GM21526 (cell line): ENCODE data around the gene NOVA2.

Experiments
- ATAC-seq: cut with Tn5 transposase; IDR thresholded peaks from one replicate; pipeline ENCODE4 v1.9.1; 2021; ENCODE audit warnings: moderate library complexity; ENCODE audit not compliant: unreplicated experiment, low FRiP score

The NOVA2 gene

DNA sequence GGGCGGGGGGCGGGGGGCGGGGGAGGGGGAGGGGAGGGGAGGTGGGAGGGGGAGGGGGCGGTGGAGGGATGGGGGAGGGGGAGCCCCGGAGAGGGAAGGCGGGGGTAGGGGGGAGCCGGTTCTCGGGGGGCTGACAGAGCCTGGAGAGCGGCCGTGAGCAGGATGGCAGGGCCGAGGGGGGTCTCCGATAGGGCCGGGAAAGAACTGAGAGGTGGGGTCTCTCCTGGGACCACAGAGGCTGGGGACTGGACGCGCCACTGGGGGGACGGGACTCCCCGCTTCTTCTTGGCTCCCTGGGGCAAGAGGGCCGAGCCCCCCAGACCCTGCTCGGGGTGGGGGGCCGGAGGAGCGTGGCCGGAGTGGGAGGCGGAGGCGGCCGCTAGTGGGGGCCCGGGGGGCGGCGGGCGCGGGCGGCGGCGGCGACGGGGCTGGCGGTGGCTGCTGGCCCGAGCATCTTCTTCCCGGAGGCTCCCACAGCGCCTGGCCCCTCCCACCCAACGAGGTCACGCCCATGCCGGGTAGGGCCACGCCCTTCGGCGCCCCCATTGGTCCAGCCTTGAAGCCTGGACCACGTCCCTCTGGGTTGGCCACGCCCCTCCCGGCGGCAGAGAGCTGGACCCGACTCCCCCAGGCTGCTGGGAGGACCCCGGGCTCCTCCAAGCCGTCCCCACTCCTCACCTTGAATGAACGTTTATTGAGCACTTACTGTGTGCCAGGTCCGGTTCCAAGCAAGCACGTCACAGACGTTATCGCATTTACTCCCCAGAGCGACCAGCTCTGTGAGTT is at the start of gene NOVA2:
Gene NOVA2 (minus strand): TSS at position 313 of the 786 bp plus-strand sequence. CDS start 514 bp downstream, outside the sequence.
- ATAC-seq = no peak

GRCh38 chr19:46023311-46023779 is 49.7 kb upstream of the NOVA2 start:
- ATAC-seq = no peak

- no peak for ATAC-seq
Measured at GRCh38 chr19:46022431-46023310, 49.0 kb upstream of the NOVA2 start, which contains the start of gene PGLYRP1. Gene PGLYRP1, minus strand, starts transcription at chr19:46023053. Its CDS starts 32 bp downstream, at chr19:46023021.

DNA sequence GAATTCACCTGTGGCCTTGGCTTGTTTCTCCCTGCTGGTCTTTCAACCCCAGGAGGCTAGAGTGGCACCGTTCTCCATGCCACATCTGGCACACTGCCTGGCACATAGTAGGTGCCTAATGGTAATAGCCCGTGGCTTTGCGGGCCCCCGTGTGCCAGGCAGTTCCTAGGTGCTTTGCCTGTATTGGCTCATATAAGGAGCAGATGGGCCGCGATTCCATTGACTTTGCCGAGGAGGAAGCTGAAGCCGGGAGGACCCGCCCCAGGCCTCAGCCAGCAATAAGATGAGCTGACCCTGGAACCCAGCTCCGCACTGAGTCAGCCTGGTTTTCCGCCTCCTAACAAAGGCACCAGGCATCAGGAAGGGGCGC is 48.4 kb upstream of the NOVA2 start:
- ATAC-seq = no peak

DNA sequence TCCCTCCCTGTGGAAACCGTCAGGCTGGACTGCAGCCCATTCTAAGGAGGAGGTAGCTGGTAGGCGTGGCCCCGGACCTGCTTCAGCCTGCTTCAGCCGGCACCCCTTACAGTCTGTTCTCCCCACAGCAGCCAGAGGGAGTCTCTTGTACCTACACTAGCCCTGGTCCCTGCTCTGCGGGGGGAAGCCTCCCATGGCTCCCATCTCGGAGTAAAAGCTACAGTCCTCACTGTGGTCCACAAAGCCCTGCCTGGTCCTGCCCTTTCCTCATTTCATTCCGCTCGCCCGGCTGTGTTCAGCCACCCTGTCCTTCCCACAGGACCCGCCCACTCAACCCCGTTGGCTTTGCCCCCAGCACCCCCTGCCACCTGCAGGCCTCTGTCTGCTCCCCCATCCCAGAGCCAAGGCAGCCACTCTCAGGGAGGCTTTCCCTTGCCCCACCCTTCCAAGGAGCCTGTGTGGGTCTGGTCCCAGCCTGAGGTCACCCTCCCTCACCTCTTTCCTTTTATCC is 47.9 kb upstream of the NOVA2 start:
- ATAC-seq = no peak

- ATAC-seq = no peak
Measured at GRCh38 chr19:46020819-46021125, 47.1 kb upstream of the NOVA2 start.

DNA sequence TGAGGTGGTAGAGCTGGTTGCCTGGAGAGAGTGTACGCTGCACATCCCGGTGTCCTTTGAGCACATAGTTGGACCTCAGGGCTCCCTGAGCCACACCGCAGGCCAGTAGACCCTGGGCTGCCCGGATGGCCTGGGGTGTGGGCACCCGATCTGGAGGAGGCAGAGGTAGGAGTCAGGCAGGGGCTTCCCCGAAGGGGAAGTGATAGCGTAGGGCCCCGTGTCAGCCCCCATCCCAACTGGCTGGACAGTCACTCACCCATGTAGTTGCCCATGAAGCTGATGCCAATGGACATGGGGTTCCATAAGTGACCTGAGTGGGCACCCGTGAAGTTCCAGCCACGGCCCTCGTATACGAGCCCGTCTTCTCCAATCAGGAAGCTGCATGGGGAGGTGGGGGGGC is 45.6 kb upstream of the NOVA2 start:
- ATAC-seq = no peak

- no peak for ATAC-seq
Measured at GRCh38 chr19:46018729-46019251, 45.1 kb upstream of the NOVA2 start.

- ATAC-seq = no peak
Measured at GRCh38 chr19:46017874-46018675, 44.4 kb upstream of the NOVA2 start.

GRCh38 chr19:46017095-46017429 is 43.4 kb upstream of the NOVA2 start:
- no peak for ATAC-seq

GRCh38 chr19:46016426-46017094 is 42.9 kb upstream of the NOVA2 start:
- ATAC-seq = peak; percentile 52

DNA sequence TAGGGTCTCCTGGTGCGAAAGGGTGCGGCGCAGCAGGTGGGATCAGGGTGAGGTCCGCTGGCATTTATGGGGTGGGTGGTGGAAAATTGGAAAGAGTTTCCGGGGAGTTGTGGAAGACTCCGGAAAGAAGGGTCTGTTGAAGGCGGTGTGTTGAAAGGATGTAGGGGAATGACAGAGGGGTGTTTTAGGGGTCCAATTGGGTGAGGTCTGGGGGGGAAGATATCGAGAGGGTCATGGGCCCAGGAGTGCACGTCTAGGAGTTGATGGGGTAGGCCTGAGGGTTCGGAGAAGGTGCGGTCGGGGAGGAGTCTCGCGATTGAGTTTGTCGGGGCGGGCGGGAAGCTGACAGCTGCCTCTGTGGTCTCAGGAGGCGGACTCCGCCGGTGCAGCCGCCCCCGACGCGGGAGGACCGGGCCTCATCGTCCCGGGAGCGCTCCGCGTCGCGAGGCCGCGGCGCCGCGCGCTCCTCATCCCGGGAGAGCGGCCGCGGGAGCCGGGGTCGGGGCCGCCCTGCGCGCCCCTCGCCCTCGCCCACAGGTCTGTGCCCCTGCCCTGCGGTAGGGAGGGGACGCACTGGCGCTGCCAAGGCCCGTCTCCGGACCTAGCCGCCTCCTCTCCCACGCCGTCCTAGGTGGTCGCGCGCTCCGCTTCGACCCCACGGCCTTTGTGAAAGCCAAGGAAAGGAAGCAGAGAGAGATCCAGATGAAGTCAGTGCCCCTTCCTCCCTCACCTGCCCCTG is 42.2 kb upstream of the NOVA2 start:
- ATAC-seq = no peak

- no peak for ATAC-seq
Measured at GRCh38 chr19:46014941-46015686, 41.4 kb upstream of the NOVA2 start.

DNA sequence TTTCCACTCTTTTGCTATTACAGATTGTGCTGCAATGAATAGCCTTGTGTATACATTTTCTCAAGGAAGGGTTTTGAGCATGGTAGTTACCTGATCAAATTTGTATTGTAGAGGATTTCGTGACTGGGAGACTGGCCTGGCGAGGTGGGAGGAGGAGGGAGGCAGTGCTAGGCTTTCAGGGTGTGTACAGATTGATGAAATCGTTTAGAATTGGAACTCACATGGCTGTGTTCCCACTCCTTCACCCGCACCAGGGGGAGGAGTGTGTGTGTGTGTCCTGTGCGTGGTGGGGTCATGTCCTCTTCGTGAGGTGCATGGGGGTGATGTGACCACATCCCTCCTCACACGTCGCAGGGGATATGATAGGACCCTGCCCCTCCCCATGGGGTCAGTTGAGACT is 40.9 kb upstream of the NOVA2 start:
- ATAC-seq = no peak

GRCh38 chr19:46009530-46010510 is 36.2 kb upstream of the NOVA2 start:
- ATAC-seq = no peak

DNA sequence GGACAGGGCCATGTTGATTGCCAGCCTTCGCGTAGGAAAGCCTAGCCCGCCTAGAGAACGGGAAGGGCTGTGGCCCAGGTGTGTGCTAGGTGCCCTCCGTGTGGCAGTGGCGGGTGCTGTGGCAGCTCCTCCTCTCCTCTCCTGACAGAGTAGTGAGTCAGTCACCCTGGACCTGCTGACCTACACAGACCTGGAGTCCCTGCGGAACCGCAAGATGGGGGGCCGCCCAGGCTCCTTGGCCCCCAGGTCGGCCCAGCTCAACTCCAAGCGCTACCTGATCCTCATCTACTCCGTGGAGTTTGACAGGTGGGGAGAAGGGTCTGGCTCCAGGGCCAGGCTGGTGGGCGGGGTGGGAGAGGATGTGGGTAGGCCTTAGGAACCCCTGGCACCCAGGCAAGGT is 32.7 kb upstream of the NOVA2 start:
- ATAC-seq = no peak

GRCh38 chr19:46002678-46003275 is 29.1 kb upstream of the NOVA2 start:
- no peak for ATAC-seq
